GM19397 (cell line): Measurements from ENCODE around the gene RNF14.

Experiments used
- ATAC-seq: cut with Tn5 transposase; IDR thresholded peaks from one replicate; pipeline ENCODE4 v1.9.1; 2021; ENCODE audit warnings: mild to moderate bottlenecking, moderate library complexity; ENCODE audit not compliant: unreplicated experiment

RNF14 gene

DNA sequence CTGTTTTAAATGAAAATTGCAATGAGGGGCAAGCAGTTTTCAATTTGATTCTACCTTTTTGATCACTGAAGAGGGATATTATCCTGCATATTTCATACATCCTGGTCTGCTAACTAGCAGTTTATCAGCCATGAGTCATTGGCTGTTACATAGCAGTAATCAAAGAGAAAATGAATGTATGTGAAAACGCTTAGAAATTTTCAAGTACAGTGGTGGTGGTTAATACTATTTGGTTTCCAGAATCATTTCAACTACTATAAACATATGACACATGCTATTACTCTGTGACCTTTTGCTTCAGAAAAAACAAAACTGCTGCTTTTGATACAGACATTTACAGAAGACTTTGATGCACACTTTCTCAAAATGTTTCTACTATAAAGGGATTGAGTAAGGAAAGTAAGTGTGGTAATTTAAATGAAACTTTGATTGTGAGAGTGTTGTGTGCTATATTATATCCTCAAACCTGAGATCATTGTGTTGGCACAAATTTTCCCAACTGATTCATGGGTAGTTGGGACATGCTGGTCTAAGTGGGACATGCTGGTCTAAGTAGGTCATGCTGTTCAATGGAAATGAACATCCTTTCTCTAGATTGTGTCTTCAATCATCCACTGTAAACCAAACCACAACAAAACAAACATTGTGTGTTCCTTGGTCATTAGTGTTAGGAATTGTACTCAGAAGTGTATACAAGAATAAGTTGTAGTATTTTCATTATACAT lies 5.1 kb downstream of the RNF14 start:
- no peak for ATAC-seq

GRCh38 chr5:141976176-141976575 lies 7.3 kb downstream of the RNF14 start:
- ATAC-seq = no peak

- no peak for ATAC-seq
These were observed 9.5 kb downstream of the RNF14 start for GRCh38 chr5:141978389-141978788.

DNA sequence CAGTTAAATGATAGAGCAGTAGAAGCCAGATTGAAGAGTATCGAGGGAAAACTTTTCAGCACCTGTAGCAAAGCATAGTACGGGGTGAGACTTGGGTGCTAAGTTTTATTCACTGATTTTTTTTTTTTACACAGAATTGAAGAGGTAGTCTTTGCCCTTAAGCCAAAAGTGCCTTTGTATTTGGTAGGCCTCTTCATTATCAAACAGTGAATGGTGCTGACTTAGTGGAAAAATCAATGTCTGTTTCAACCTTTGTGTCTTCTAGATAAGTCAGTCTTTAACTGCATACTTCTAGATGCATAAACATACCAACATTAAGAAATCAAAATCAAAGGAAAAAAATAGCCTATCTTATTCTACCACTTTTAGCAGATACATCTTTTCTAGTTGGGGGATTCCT lies 13.7 kb downstream of the RNF14 start:
- ATAC-seq = no peak

DNA sequence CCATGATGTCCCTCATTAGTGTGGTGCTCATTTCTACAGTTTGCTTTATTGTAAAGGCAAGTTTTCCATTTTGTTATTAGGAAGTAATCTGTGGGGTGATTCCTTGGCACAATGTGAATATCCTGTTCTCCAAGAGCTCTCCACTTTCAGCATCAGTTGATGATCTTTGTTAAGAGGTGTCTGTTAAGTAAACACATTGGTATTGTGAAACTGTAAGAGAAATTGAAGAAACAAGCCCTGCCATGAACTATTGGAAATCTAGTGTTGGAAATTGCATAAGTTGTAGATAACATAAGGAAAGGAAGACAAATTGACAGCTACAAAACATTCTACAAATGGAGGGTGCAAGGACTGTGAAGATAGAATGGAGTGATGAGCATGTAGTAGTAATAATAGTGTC lies 17.2 kb downstream of the RNF14 start:
- ATAC-seq = no peak

DNA sequence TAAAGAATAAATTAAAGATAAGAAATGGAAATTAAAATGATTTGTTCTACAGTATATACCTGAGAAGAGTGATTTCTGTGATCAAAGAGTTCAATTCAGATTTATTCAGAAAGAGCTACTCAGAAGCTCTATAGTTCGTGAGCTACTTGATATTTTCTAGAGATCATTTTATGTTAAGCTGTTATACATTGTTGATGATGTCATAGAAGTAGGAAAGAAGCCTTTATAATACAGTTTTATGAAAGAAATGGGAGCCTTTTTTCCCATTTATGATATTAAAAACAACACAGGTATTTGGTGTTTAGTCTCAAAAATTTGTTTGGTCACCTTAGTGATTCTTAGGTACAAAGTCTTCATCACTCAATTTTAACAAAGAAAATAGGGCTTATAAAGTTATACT lies 20.8 kb downstream of the RNF14 start:
- no peak for ATAC-seq

GRCh38 chr5:141992349-141992963 lies 23.6 kb downstream of the RNF14 start:
- ATAC-seq = no peak

DNA sequence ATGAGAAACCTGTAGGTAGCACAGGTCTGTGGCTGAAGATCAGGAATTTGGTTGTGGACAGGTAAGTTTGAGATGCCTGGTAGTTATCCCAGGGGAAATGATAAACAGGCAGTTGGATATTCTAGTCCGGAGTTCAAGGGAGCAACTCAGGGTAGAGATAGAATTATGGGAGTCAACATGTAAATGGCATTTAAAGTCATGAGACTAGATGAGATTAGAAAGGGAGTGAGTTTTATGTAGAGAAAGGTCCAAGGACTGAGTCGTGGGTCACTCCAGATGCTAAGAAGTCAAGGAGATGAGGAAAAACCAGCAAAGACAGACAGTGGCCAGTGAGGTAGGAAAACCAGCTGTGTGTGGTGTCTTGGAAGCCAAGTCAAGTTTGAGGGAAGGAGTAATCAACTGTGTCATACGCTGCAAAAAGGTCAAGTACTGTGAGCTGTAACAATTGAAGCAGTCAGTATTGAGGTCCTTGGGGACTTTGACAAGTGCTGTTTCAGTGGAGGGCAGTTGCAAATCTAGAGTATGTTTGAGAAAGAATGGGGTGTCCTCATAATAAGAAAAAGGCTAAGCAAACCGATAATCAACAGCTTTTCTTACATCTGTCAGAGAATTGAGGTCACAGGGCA lies 25.7 kb downstream of the RNF14 start:
- ATAC-seq = no peak

DNA sequence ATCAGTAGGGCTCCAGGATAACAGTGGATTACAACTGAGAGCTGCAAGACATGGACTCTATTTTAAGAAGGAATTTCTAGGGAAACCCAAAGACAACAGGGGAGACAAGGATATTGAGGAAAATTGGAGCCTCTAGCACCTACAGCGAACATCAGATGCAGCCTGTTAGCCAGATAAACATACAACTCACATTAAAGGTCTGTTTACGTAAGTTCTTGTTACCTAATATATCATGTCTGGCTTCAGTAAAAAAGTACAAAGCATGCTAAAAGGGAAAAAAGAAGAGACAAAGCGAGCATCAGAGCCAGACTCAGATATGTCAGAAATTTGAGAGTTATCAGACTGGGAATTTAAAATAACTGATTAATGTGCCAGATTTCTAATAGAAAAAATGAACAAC lies 26.8 kb downstream of the RNF14 start:
- no peak for ATAC-seq

DNA sequence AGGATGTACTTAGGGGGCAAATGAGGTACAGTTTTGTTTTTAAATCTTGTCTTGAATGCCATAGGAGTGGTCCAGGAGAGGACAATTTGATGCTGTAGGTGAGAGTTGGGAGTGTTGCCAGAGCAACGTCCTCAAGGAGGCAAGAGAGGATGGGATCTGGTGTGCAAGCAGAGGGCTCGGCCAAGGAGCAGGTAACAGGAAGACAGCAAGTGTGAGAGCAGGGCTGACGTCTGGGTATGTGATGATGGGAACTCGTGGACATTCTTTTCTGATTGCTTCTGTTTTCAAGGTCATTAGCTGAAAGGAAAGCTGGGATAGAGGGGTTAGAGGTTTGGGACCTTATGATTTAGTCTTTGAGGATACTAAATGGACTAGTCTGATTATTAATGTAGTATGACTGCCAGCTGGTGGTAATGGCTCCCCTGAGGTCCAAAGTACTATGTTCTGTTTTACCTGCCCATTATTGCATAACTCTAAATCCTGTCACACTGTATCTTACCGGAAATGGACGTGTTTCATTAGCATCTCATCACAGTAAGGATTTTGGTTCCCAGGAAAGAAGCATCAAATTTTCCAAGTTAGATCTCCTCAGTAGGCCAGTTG lies 28.6 kb downstream of the RNF14 start:
- ATAC-seq = no peak

DNA sequence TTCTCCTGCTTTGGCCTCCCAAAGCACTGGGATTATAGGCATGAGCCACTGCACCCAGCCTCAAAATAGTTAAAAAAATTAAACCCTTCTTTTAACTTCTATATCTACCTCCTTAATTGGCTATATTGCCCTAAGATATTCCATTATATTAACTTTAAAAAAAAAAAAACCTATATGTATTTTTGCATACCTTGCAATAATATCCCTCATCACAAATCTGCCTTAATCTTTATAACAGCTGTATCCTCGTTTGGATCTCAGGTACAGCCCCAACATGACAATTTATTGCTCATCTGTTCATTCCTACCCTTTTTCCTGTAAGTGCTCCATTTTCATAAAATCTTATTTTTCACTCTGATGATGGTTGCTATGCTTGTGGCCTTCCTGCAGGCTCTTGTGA lies 31.3 kb downstream of the RNF14 start:
- ATAC-seq = no peak

DNA sequence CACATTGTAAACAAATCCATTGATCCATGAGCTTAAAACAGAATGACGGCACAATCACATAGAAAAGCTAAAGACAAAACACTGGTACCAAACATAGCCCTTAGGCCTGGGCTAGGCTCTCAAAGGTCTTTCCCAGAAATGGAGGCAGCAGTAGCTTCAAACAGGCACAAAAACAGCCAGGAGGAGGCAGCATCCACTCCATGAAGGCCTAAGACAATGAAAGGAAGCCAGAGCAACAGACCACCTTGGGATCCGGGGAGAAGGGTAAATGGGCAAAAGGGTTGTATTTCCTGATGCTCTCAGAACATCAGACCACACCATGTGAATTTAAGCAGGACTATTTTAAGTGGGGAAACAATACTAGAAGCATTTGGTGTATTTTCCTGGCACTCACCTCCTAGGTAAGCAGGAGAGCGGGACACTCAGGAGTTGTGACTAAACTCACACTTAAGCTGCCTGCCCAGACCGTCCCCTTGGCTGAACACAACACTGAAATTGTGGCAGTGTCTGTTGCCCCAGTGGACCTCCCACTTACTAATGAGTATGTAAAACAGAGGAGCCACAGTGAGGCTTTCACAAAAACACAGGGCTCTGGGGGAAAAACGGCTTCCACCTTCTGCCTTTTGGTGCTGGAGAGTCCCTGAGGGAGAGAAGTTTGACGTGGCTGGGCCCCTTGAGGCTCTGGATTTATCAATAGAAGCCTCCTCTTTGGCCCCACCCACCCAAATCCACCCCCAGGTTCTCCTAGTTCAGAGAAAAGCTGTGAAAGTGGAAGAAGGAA lies 32.0 kb downstream of the RNF14 start:
- ATAC-seq = no peak

- ATAC-seq = no peak
These were observed 34.4 kb downstream of the RNF14 start for GRCh38 chr5:142003266-142003800.

GRCh38 chr5:142006363-142007236 lies 37.7 kb downstream of the RNF14 start:
- no peak for ATAC-seq

DNA sequence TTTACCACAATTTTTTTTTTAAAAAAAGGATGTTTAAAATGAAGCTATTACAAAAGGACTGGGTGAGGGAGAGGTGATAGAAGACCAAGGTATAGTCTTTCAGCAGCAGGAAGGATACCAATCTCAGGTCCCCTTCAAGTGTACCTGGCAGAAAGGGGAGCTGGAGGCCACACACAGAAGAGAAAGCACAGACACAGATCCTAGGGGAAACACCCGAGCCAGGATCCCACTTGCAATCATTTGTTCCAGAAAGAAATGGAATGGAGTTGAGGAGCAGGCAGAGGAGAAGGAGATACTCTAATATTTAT lies 38.3 kb downstream of the RNF14 start:
- ATAC-seq = no peak

DNA sequence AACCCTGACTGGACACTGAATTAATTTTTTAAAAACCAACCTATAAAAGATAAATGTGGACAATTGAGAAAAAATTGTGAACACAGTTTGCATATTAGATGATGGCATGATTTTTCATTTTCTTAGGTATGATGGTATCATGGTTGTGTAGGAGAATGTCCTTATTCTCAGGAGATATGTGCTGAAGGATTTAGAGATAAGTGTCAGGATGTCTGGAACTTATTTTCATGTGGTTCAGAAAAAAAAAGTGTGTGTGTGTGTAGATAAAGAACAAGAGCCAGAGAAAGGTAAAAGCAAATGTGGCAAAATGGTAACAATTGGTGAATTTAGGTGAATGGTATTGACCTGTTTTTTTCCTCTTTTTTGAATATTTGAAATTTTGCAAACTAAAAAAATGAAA lies 39.9 kb downstream of the RNF14 start:
- ATAC-seq = no peak

GRCh38 chr5:142009886-142010285 lies 41.0 kb downstream of the RNF14 start:
- ATAC-seq = no peak

DNA sequence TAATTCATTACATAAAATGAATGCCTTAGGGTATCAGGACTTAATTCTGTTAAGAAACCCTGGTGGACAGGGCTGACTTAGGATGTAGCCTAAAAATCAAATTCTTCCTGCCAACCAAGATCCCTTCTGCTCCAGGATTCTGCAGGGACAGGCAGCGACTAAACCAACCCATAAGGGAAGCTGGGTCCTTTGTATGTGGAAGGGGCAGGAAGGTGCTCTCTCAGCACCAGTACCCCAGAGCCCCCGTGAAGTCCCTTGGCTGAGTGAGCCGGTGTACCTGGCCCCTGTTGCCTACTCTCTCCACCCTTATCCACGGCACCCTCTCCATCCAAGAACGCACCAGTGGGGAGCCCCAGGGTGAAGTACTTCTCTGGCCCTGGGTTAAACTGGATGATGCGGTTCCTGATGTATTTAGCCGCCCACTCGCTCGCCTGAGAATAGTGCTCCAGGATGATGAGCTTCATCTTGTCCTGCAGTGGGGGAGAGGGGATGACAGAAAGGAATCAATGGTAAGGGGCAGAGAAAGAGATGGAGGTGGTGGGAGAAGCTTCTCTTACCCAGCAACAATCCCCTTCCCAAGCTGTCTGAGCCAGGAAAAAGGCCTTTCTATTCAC lies 42.8 kb downstream of the RNF14 start:
- no peak for ATAC-seq

DNA sequence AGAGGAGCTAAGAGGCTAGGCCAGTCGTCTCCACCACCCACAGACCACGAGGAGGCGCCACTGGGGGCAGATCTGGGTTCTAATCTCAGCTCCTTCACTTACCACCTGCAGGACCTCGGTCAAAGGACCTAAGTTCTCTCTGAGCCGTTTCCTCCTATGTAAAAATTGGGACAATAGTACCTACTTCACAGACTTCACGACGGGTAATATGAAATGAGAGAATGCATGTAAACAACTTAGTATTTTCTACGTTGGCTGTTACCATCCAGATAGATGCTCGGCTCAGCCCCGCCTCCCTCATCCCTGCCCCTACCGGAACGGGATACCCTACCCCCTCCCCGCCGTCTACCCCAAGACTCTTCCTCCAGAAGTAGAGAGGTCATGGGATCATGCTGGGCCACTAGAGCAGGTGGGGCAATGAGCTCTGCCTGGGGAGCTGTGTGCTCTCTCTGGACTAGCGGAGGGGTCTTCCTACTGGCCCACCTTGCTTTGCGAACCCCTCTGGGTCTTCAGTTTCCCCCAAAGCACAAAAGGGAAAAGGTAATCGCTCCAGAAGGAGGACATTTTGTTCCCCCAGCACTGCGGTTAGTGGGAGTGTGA lies 43.4 kb downstream of the RNF14 start:
- no peak for ATAC-seq
